ENCODE data around the gene SLC5A10. TPM values are rescaled to one million over a fixed set of nuclear protein-coding genes. Genes with fewer than 3 reads are reported as not detected.

SLC5A10 gene
- polyA plus RNA-seq, 1 donor from 2014 or later, result not detected

- Histone ChIP-seq H3K9me3 (ENCODE audit: low read length) (no peaks in the 10 kb centered on the region), H3K9ac (ENCODE audit: low read length) (no peak overlapping the region), H3K36me3 (ENCODE audit: insufficient read depth, low read length) (no peaks in the 10 kb centered on the region), H3K27ac (ENCODE audit: low read length) (no peak overlapping the region), H3K27me3 (ENCODE audit: insufficient read depth, low read depth, low read length) (no peaks in the 10 kb centered on the region), H3K4me2 (ENCODE audit: low read length) (no peak overlapping the region), H3K4me3 (ENCODE audit: low read length) (no peak overlapping the region), H3K79me2 (replicated peaks; ENCODE audit: insufficient read depth, low read length) (no peaks in the 10 kb centered on the region), H3K9me2 (ENCODE audit: insufficient read depth, low read length) (no peaks in the 10 kb centered on the region), H4K20me1 (ENCODE audit: insufficient read depth) (no peaks in the 10 kb centered on the region), H2AFZ (ENCODE audit: low read depth, low read length) (no peak overlapping the region), H3F3A (ENCODE audit: insufficient read depth, low read length, poor library complexity, severe bottlenecking) (no peaks in the 10 kb centered on the region)
- TF ChIP-seq EZH2 (IDR thresholded peaks at IDR 0.05; ENCODE audit: borderline replicate concordance, insufficient read depth, low read length, poor library complexity, severe bottlenecking) (no peak), REST (IDR thresholded peaks at IDR 0.05; ENCODE audit: borderline replicate concordance) (no peak), CTCF (IDR thresholded peaks at IDR 0.05; ENCODE audit: poor library complexity, severe bottlenecking) (no peak), TAF1 (IDR thresholded peaks at IDR 0.05; ENCODE audit: low read depth) (no peak), MXI1 (conservative IDR thresholded peaks at IDR 0.05; ENCODE audit: poor library complexity, severe bottlenecking) (no peak), RAD21 (conservative IDR thresholded peaks at IDR 0.05) (no peak), EP300 (conservative IDR thresholded peaks at IDR 0.05; ENCODE audit: poor library complexity, severe bottlenecking) (no peak), POLR2AphosphoS5 (IDR thresholded peaks at IDR 0.05) (no peak), SMC3 (conservative IDR thresholded peaks at IDR 0.05; ENCODE audit: poor library complexity) (no peak)
Measured at GRCh38 chr17:18958611-18959010, 6.6 kb downstream of the SLC5A10 start.

GRCh38 chr17:18959071-18959844 lies 7.3 kb downstream of the SLC5A10 start:
- TF ChIP-seq EZH2 (IDR thresholded peaks at IDR 0.05; ENCODE audit: borderline replicate concordance, insufficient read depth, low read length, poor library complexity, severe bottlenecking), result no peak
- no peak for TF ChIP-seq SMC3 (conservative IDR thresholded peaks at IDR 0.05; ENCODE audit: poor library complexity)
- no peak for TF ChIP-seq MXI1 (conservative IDR thresholded peaks at IDR 0.05; ENCODE audit: poor library complexity, severe bottlenecking)
- no peak for TF ChIP-seq CTCF (IDR thresholded peaks at IDR 0.05; ENCODE audit: poor library complexity, severe bottlenecking)
- TF ChIP-seq RAD21 (conservative IDR thresholded peaks at IDR 0.05), result no peak
- no peak for TF ChIP-seq REST (IDR thresholded peaks at IDR 0.05; ENCODE audit: borderline replicate concordance)
- TF ChIP-seq TAF1 (IDR thresholded peaks at IDR 0.05; ENCODE audit: low read depth), result no peak
- TF ChIP-seq EP300 (conservative IDR thresholded peaks at IDR 0.05; ENCODE audit: poor library complexity, severe bottlenecking), result no peak
- TF ChIP-seq POLR2AphosphoS5 (IDR thresholded peaks at IDR 0.05), result no peak
- H3F3A ChIP-seq (ENCODE audit: insufficient read depth, low read length, poor library complexity, severe bottlenecking), result no peaks in the 10 kb centered on the region
- no peaks in the 10 kb centered on the region for H4K20me1 ChIP-seq (ENCODE audit: insufficient read depth)
- H3K4me3 ChIP-seq (ENCODE audit: low read length), result no peak overlapping the region
- no peaks in the 10 kb centered on the region for H3K9me3 ChIP-seq (ENCODE audit: low read length)
- H3K79me2 ChIP-seq (replicated peaks; ENCODE audit: insufficient read depth, low read length), result no peaks in the 10 kb centered on the region
- no peak overlapping the region for H3K9ac ChIP-seq (ENCODE audit: low read length)
- no peak overlapping the region for H3K4me2 ChIP-seq (ENCODE audit: low read length)
- no peak overlapping the region for H2AFZ ChIP-seq (ENCODE audit: low read depth, low read length)
- no peaks in the 10 kb centered on the region for H3K36me3 ChIP-seq (ENCODE audit: insufficient read depth, low read length)
- H3K27ac ChIP-seq (ENCODE audit: low read length), result no peak overlapping the region
- no peaks in the 10 kb centered on the region for H3K9me2 ChIP-seq (ENCODE audit: insufficient read depth, low read length)
- H3K27me3 ChIP-seq (ENCODE audit: insufficient read depth, low read depth, low read length), result no peaks in the 10 kb centered on the region

Data from neural cell (in vitro differentiated cells).